ENCODE measurements around the gene KDM4B.
A peak's percentile ranks its signal among the peaks of the same experiment; 100 is the strongest.

KDM4B gene

GRCh38 chr19:5137114-5137513 lies 168.2 kb downstream of the KDM4B start:
- no peak for DNase-seq (ENCODE audit: low spot score)

- no peak for DNase-seq (ENCODE audit: low spot score)
These were observed 168.7 kb downstream of the KDM4B start for GRCh38 chr19:5137571-5138124.

GRCh38 chr19:5138606-5139582 lies 170.0 kb downstream of the KDM4B start:
- DNase-seq (ENCODE audit: low spot score): peak; percentile 12

DNA sequence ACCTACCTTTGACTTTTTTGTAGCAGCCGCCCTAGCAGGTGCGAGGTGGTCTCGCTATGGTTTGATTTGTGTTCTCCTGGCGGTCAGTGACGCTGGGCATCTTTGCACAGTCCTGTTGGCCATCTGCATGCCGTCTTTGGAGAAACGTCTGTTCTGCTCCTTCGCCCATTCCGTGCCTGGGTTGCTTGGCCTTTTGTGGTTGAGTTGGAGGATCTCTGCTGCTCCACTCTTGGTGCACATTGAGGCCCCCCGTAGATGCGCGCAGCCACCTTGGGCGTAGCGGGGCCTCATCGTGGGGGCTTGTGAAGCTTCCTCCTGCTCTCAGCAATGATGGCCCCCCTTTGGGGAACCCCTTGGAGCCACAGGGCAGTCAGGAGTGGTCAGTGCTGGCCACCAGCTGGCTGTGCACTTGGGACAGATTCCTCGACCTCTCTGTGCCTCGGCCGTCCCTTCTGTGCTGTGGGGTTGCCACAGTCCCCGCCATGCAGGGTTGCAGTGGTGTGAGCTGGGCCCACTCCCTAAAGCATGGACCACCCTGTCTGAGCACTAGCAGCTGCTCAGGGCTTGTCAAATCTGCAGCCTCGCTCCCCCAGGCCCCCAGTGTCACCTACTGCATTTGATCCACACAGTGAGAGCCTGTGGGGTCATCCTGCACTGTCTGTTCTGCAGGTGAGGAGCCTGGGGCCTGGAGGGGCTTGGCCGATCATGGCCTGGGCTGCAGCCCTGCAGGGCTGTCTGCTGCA lies 170.8 kb downstream of the KDM4B start:
- no peak for DNase-seq (ENCODE audit: low spot score)

GRCh38 chr19:5141129-5141849 lies 172.4 kb downstream of the KDM4B start:
- no peak for DNase-seq (ENCODE audit: low spot score)

GRCh38 chr19:5141850-5142724 lies 173.2 kb downstream of the KDM4B start:
- no peak for DNase-seq (ENCODE audit: low spot score)

DNA sequence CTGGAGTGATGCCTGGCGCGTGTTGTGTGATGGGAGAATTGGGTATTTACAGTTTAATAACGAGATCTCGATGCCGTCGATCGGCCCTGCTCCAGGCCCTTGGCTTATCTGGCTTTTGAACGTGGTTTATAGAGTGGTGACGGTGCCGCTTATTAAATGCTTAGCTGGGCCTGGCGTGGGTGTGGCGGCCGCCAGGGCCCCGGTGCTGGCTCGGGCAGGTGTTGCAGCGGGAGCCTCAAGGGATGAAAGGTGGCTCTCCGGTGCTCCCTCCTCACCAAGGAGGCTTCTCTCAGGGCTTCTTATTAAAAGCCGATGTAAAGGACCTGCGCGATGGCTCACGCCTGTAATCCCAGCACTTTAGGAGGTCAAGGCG lies 173.8 kb downstream of the KDM4B start:
- DNase-seq (ENCODE audit: low spot score): no peak

- DNase-seq (ENCODE audit: low spot score): no peak
These were observed 174.8 kb downstream of the KDM4B start for GRCh38 chr19:5143471-5144411.

- no peak for DNase-seq (ENCODE audit: low spot score)
These were observed 175.7 kb downstream of the KDM4B start for GRCh38 chr19:5144545-5145179.

- DNase-seq (ENCODE audit: low spot score): no peak
These were observed 176.9 kb downstream of the KDM4B start for GRCh38 chr19:5145521-5146511.

GRCh38 chr19:5147074-5147977 lies 178.4 kb downstream of the KDM4B start:
- no peak for DNase-seq (ENCODE audit: low spot score)

DNA sequence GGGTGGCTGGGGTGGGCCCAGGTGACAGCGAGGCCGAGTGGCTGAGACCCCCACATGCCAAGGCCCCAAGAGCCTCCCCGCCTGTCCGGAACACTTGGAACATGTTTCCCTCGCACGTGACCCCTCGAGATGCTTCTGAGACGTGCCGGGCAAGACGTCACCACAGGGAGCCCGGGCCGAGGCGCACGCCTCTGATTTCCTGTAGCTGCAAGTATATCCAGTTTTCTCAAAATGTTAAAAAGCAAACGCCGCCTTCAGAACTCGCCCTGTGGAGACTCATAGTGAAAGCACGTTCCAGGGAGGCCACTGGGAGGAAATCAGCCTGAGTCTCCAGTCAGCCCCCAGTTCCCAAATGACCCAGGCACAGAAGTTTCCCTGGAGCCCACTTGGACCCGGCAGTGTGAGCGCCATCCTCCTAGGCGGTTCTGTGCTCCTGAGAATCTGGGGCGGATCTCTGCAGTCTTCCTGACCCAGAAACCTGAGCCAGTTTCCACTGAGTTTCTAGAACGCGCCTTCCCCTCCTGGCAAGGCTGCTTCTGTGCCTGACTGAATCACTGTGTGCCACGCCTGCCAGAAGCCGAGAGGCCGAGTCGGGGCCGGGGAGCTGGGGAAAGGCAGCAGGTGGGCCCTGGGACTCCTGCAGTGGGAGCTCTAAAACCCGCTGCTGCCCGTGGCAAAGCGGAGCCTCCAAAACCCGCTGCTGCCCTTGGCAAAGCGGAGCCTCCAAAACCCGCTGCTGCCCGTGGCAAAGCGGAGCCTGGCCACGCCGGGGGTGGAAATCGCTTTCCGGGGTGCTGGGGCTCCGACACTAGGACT lies 179.3 kb downstream of the KDM4B start:
- no peak for DNase-seq (ENCODE audit: low spot score)

GRCh38 chr19:5148794-5149190 lies 179.9 kb downstream of the KDM4B start:
- no peak for DNase-seq (ENCODE audit: low spot score)

DNA sequence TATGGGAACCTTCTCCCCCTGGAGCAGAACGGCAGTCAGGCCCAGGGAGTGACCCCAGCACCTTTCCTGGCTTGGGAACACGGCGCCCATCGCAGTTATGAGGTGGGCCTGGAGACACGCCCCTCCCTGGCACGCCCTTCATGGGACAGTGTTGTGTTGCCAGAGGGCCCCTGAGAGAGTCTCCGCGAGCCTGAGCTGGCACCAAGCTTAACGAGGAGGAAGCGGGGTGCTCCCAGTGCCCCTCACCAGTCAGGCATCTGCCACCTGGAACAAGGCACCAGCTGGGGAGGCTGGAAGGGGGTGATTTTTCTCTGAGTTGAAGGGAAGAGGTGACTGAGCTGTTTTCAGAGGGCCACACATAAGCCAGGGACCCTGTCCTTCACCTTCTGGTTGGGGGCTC lies 180.6 kb downstream of the KDM4B start:
- no peak for DNase-seq (ENCODE audit: low spot score)

- DNase-seq (ENCODE audit: low spot score): no peak
These were observed 181.3 kb downstream of the KDM4B start for GRCh38 chr19:5149932-5150901.

Measured in SW480 (cell line).